Measurements from ENCODE around the gene GET4. TPM values are rescaled to one million over a fixed set of nuclear protein-coding genes. Genes with fewer than 3 reads are reported as not detected.

The GET4 gene
- total and polyA plus RNA-seq, 2 of the 8 experiments (the other 6 are each of a cell fraction or from before 2014, with no cell fraction given), result 56.7 to 74.1 TPM

- H3K36me3 ChIP-seq (ENCODE audit: control insufficient read depth in 2 of 4, insufficient read depth in 4 of 4, low read length in 3 of 4), result no peaks in the 10 kb centered on the region
- H2BK120ac ChIP-seq (replicated peaks; ENCODE audit: low read depth, low read length), result no peak overlapping the region
- H3K56ac ChIP-seq (replicated peaks; ENCODE audit: insufficient read length, low read depth, low read length), result no peak overlapping the region
- H3K23ac ChIP-seq (ENCODE audit: insufficient read length), result no peak overlapping the region
- H3K4me1 ChIP-seq (replicated peaks in 1 of 4; ENCODE audit: control insufficient read depth in 3 of 4, insufficient read depth in 4 of 4, low read length in 3 of 4), result peaks cover 0 to 12% (median 2%) of the 10 kb centered on the region in 4 experiments; a peak in 3 of 7 replicates
- peaks cover 0 to 12% (median 9%) of the 10 kb centered on the region in 4 experiments; a peak in 4 of 7 replicates for H3K27me3 ChIP-seq (replicated peaks in 1 of 4; ENCODE audit: control insufficient read depth in 3 of 4, extremely low read depth in 1 of 4, insufficient read depth in 3 of 4, low read length in 3 of 4)
- H2BK12ac ChIP-seq (ENCODE audit: low read depth, low read length), result no peak overlapping the region
- H3K4me3 ChIP-seq (ENCODE audit: extremely low read depth in 1 of 4, insufficient read depth in 2 of 4, low read depth in 3 of 4, low read length in 4 of 4), result no peak overlapping the region
- no peak overlapping the region for H4K91ac ChIP-seq (replicated peaks; ENCODE audit: insufficient read length, low read length)
- H3K4ac ChIP-seq (replicated peaks; ENCODE audit: insufficient read length, low read depth, low read length), result no peak overlapping the region
- H2BK5ac ChIP-seq (ENCODE audit: low read depth, low read length), result no peak overlapping the region
- no peak overlapping the region for H4K5ac ChIP-seq (ENCODE audit: insufficient read length, low read depth, low read length)
- ChIA-PET CTCF (ENCODE audit: partially characterized antibody) (interaction anchor here (0.5 to 6.3 kb wide), 15 partner anchors 16 to 798 kb away, joined by 3 to 36 read pairs (median 3); partner anchors contain the start of genes COX19 and CYP2W1), POLR2A (ENCODE audit: partially characterized antibody) (interaction anchor here (0.9 to 1.3 kb wide), 3 partner anchors 12 to 75 kb away, joined by 3 read pairs; no protein-coding TSS in a partner anchor)
- peak overlapping the region; percentile 68; the same call in 1 of the 2 replicates for H4K8ac ChIP-seq (ENCODE audit: extremely low read depth, insufficient read depth, low read length)
- H3K27ac ChIP-seq (ENCODE audit: low read depth, low read length), result no peak overlapping the region
- no peak overlapping the region for H3K9ac ChIP-seq (replicated peaks in 1 of 4; ENCODE audit: extremely low read depth in 1 of 4, low read depth in 3 of 4, low read length in 3 of 4)
- no peak overlapping the region for H3K4me2 ChIP-seq (ENCODE audit: insufficient read depth in 1 of 2, low read depth in 2 of 2, low read length in 2 of 2)
- H4K20me1 ChIP-seq (replicated peaks in 1 of 2; ENCODE audit: control insufficient read depth in 1 of 2, insufficient read depth in 2 of 2, low read length in 2 of 2), result peaks cover 0 to 3% of the 10 kb centered on the region in 2 experiments
- TF ChIP-seq BCL11A (IDR thresholded peaks at IDR 0.05; ENCODE audit: low read depth in 2 of 2, low read length in 2 of 2), result no peak
- TF ChIP-seq, protein P1, sequence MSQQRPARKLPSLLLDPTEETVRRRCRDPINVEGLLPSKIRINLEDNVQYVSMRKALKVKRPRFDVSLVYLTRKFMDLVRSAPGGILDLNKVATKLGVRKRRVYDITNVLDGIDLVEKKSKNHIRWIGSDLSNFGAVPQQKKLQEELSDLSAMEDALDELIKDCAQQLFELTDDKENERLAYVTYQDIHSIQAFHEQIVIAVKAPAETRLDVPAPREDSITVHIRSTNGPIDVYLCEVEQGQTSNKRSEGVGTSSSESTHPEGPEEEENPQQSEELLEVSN (IDR thresholded peaks at IDR 0.05), result no peak
- TF ChIP-seq POU5F1 (IDR thresholded peaks at IDR 0.05; ENCODE audit: low read depth, low read length), result no peak
- TF ChIP-seq MAX (IDR thresholded peaks at IDR 0.05), result no peak
- TF ChIP-seq EP300 (IDR thresholded peaks at IDR 0.05; ENCODE audit: borderline replicate concordance in 1 of 2, low read depth in 2 of 2, low read length in 2 of 2), result no peak
- no peak for TF ChIP-seq SP4 (IDR thresholded peaks at IDR 0.05; ENCODE audit: low read length)
- TF ChIP-seq EGR1 (IDR thresholded peaks at IDR 0.05; ENCODE audit: borderline replicate concordance, low read depth, low read length), result no peak
- TF ChIP-seq BRCA1 (IDR thresholded peaks at IDR 0.05; ENCODE audit: low read depth, low read length), result no peak
- no peak for DNase-seq (ENCODE audit: low read depth in 1 of 2, low spot score in 2 of 2)
- no peaks in the 10 kb centered on the region for H3K79me1 ChIP-seq (ENCODE audit: low read depth, low read length)
- H3K14ac ChIP-seq (ENCODE audit: insufficient read length), result no peak overlapping the region
- H2BK20ac ChIP-seq (ENCODE audit: low read length), result no peak overlapping the region
- no peak overlapping the region for H2AFZ ChIP-seq (ENCODE audit: low read length)
- H3K23me2 ChIP-seq (ENCODE audit: low read depth, low read length), result no peaks in the 10 kb centered on the region; the same call in 1 of the 2 replicates
- 87% methylated on average over 36 of the region's 49 CpGs; no CpG with 5 or more reads in 1 of the 2 experiments for WGBS, 2 experiments (ENCODE audit: extremely low coverage in 1 of 2, insufficient coverage in 1 of 2, insufficient read length in 1 of 2, insufficient replicate concordance in 2 of 2, low coverage in 1 of 2, low lambda C conversion rate in 2 of 2, missing lambda C conversion rate in 1 of 2)
- no peaks in the 10 kb centered on the region for H3K79me2 ChIP-seq (ENCODE audit: control insufficient read depth in 1 of 2, insufficient read depth in 2 of 2, low read length in 2 of 2)
- no peak overlapping the region for H3K18ac ChIP-seq (ENCODE audit: extremely low read depth, low read length)
- no peaks in the 10 kb centered on the region for H3K9me3 ChIP-seq (ENCODE audit: insufficient read depth in 2 of 2, low read depth in 1 of 2, low read length in 1 of 2)
- H2BK15ac ChIP-seq (ENCODE audit: low read length), result no peak overlapping the region
- FAIRE-seq, result no peak
- peak overlapping the region; percentile 53; the same call in 1 of the 2 replicates for H2AK5ac ChIP-seq (ENCODE audit: low read depth, low read length)
These were observed 31.0 kb downstream of the GET4 start for GRCh38 chr7:907158-907980.

Data from H1 (cell line).